Measurements from ENCODE around the gene PBX1.

Gene PBX1

GRCh38 chr1:164672588-164672987 lies 113.6 kb downstream of the PBX1 start:
- DNase-seq = no peak

- no peak for DNase-seq
Measured at GRCh38 chr1:164673584-164674214, 114.7 kb downstream of the PBX1 start.

- no peak for DNase-seq
Measured at GRCh38 chr1:164675342-164675904, 116.4 kb downstream of the PBX1 start.

GRCh38 chr1:164678136-164678700 lies 119.2 kb downstream of the PBX1 start:
- no peak for DNase-seq

- no peak for DNase-seq
Measured at GRCh38 chr1:164682570-164682969, 123.6 kb downstream of the PBX1 start.

- DNase-seq = no peak
Measured at GRCh38 chr1:164683235-164683634, 124.3 kb downstream of the PBX1 start.

- no peak for DNase-seq
Measured at GRCh38 chr1:164685266-164686035, 126.5 kb downstream of the PBX1 start.

GRCh38 chr1:164687777-164688176 lies 128.8 kb downstream of the PBX1 start:
- no peak for DNase-seq

- no peak for DNase-seq
Measured at GRCh38 chr1:164688791-164689190, 129.8 kb downstream of the PBX1 start.

- DNase-seq = no peak
Measured at GRCh38 chr1:164689672-164690511, 130.9 kb downstream of the PBX1 start.

- DNase-seq = no peak
Measured at GRCh38 chr1:164692420-164692819, 133.4 kb downstream of the PBX1 start.

- no peak for DNase-seq
Measured at GRCh38 chr1:164693564-164694359, 134.8 kb downstream of the PBX1 start.

- DNase-seq = no peak
Measured at GRCh38 chr1:164694505-164694904, 135.5 kb downstream of the PBX1 start.

- no peak for DNase-seq
Measured at GRCh38 chr1:164695956-164696665, 137.1 kb downstream of the PBX1 start.

GRCh38 chr1:164699815-164700491 lies 141.0 kb downstream of the PBX1 start:
- no peak for DNase-seq

- no peak for DNase-seq
Measured at GRCh38 chr1:164700683-164701082, 141.7 kb downstream of the PBX1 start.

GRCh38 chr1:164701189-164701761 lies 142.3 kb downstream of the PBX1 start:
- no peak for DNase-seq

- no peak for DNase-seq
Measured at GRCh38 chr1:164702216-164702615, 143.2 kb downstream of the PBX1 start.

GRCh38 chr1:164702664-164703063 lies 143.7 kb downstream of the PBX1 start:
- no peak for DNase-seq

GRCh38 chr1:164703463-164703862 lies 144.5 kb downstream of the PBX1 start:
- no peak for DNase-seq

Data from NK-92 treated with Interleukin-12 subunit alpha and Interleukin-12 subunit beta, amount 100 ng/mL, for 24 hours (cell line).